Embryonic facial prominence (tissue), 1 donor: ENCODE data around the gene SLC44A1.

ENCODE experiments used
- DNase-seq: peaks from one replicate; pipeline ENCODE4 v3.0.0-alpha.2; 2016; ENCODE audit errors: extremely low spot score

SLC44A1 gene

DNA sequence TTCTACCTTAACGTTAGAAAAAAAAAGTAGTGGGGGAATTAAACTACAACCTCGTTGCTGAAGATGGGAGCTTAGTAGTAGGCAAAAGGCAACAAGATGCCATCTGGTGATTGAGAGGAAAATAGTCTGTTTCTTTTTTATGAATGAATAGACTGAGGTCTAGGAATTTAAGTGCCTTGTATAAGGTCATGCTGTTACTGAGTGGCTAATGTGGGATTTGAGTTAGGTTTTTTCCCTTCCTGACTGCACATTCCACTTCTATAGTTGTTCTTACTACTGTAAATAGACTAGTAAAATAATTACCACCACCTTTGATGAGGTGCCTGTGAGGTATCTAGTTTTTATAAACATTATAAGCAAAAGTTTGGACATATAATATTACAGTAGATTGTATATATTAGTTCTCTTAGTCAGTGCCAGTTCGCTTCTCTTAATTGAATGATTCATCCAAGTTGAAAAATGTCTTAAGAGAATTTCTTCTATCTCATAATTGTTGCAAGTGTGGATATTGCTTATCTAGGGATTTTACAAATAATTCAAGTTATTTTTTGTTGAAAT, 222.5 kb downstream of the SLC44A1 start:
- no peak for DNase-seq

DNA sequence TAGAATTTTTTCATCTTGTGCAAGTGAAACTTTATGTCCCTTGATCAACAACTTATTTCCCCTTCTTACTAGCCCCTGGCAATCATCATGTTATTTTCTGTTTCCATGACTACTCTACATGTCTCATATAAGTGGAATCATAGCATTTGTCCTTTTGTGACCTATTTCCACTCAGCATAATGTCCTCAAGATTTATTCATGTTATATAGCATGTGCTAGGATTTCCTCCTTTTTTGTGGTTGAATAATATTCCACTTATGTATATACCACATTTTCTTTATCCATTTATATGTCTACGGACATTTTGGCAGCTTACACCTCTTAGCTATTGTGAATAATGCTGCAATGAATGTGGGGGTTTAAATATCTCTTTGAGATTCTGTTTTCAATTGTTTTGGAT, 224.4 kb downstream of the SLC44A1 start:
- DNase-seq: no peak

DNA sequence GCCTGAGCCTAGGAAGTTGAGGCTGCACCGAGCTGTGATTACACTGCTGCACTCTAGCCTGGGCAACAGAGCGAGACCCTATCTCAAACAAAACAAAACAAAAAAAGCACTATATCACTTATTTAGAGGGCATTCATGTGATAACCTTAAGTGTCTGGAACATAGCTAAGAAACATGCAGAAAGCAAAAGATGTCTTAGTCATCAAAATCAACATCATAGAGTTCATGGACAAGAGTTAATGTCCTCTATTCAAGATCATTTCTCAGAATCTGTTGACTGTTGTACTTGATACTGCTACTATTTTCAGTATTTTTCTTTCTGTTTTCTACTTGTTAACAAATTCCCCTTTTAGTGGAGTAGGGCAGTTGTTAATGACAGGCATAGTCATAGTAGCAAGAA, 228.8 kb downstream of the SLC44A1 start:
- DNase-seq: no peak

DNA sequence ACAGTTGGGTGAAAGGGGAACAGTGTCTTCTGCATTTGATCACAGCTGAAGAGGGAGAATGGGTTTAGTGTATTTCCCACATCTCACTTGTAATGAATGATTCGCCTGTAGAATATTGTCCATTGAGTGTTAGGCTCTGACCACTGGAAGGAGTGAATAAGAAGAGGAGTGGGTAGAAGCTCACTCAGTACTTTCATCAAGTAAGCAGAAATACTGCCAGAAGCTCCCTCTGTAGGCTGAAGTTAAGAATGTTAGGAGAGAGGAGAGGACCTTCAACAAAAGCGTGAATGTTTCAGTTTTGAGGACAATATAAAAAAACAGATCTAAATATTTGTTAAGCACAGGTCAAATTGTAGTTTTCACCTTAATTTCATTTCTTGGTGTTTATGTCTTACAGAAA, 230.9 kb downstream of the SLC44A1 start:
- no peak for DNase-seq

DNA sequence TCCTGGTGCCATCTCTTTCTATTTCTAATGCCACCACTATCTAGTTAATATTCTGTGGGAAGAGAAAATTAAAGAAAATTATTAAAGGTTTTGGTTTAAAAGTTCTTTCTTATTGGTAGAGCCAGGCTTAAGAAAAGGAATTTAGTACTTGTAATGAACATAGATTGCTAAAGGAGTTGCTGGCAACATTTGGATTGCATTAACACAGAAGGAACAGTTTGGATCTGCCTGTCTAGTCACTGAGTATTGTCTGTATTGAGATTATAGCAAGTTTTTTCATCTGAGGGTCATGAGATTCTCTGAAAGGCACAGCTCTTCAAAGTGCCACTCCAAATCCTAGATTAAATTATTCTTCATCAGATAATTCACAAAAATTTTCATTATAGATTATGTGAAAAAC, 235.4 kb downstream of the SLC44A1 start:
- no peak for DNase-seq

DNA sequence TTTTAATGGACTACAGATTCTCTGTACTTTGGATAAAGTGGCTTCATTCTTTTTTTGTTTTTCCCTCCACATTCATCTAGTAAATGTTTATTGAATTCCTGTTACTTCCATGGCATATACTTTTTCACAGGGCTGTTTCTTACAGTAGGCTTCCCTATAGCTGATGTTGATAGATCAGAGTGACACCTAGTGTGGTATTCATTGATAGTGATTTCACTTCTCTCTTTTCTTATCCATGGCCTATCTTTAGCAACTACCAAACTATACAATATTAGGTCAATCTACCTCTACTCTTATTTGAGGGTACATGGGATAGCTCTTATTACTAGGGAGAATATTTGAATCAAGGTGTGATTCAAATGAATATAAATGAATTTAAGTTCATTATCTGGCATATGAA, 239.2 kb downstream of the SLC44A1 start:
- no peak for DNase-seq

DNA sequence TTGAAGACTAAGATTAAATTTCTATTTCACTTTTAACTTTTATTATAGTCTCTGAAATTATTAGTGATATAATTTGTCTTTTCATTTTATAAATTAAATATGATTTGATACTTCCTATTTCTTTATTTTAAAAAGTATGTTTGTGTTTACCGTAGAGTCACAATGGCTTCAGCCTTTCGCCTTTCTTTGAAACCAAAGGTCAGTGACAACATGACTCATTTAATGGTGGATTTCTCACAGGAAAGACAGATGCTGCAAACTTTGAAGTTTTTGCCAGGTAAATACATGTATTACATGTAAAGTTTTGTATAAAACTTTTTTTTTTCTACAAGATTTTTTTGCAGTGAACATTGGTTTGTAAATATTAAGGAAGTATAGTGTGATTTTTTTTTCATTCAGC, 239.8 kb downstream of the SLC44A1 start:
- no peak for DNase-seq

DNA sequence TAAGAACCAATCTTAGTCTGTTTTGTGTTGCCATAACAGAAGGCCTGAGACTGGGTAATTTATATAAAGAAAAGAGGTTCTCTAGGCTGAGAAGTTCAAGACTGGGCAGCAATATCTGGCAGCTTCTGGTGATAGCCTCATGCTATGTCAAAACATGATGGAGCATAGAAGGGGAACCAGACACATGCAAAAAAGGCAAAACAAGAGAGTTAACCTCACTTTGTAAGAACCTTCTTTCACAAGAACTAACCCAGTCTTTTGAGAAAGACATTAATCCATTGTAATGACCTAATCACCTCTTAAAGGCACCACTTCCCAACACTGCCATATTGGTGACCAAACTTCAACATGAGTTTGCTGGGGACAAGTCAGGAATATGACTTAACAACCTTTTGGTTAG, 240.7 kb downstream of the SLC44A1 start:
- no peak for DNase-seq
